ENCODE measurements around the gene RPE. TPM values are rescaled to one million over a fixed set of nuclear protein-coding genes. Genes with fewer than 3 reads are reported as not detected.

RPE gene
- total RNA-seq, 1 experiment from 2014 or later = 67.6 TPM

GRCh38 chr2:209969692-209970091, 32.7 kb upstream of the RPE start:
- intact Hi-C loops (cut with micrococcal nuclease) = loop anchor here (10.0 kb wide), 1 partner anchor 1575 kb away; no protein-coding TSS in a partner anchor
- ChIA-PET RAD21 (ENCODE audit: low non-redundant PET in 1 of 2, low total read pairs in 2 of 2, uncharacterized antibody in 2 of 2, unreplicated experiment in 2 of 2) (no interaction called here), CTCF (interaction anchor here (1.0 to 2.7 kb wide), 2 partner anchors 8 to 9 kb away, joined by 4 to 9 read pairs; no protein-coding TSS in a partner anchor), POLR2A (no interaction called here)
- Histone ChIP-seq H3K9ac (ENCODE audit: low read length) (no peak overlapping the region), H3K4me2 (ENCODE audit: low read length) (no peak overlapping the region), H3K9me2 (ENCODE audit: insufficient read depth) (no peaks in the 10 kb centered on the region), H2AFZ (ENCODE audit: low read depth, low read length, poor library complexity, severe bottlenecking) (no peak overlapping the region), H3K4me3 (replicated peaks in 1 of 2; ENCODE audit: low read depth in 1 of 2, low read length in 2 of 2) (no peak overlapping the region), H3K27me3 (ENCODE audit: insufficient read depth, low read length) (no peaks in the 10 kb centered on the region), H3K9me3 (ENCODE audit: control insufficient read depth in 1 of 2, insufficient read depth in 1 of 2, low read depth in 1 of 2, low read length in 2 of 2) (no peaks in the 10 kb centered on the region), H3K4me1 (ENCODE audit: control insufficient read depth in 1 of 2, insufficient read depth in 2 of 2, low read length in 2 of 2) (no peaks in the 10 kb centered on the region), H3K27ac (ENCODE audit: low read depth, low read length) (no peak overlapping the region), H4K20me1 (ENCODE audit: insufficient read depth) (no peaks in the 10 kb centered on the region), H3K36me3 (ENCODE audit: control insufficient read depth in 1 of 2, insufficient read depth in 2 of 2, low read length in 2 of 2) (no peaks in the 10 kb centered on the region), H3K79me2 (ENCODE audit: insufficient read depth, low read length) (no peaks in the 10 kb centered on the region)
- no peak for ATAC-seq
- no TSS peak for BruUV-seq (replicated peaks)
- TF ChIP-seq ATF3 (IDR thresholded peaks at IDR 0.05) (no peak), RAD21 (IDR thresholded peaks at IDR 0.05; ENCODE audit: low read depth) (no peak), ZFX (IDR thresholded peaks at IDR 0.05) (no peak), CTCF (IDR thresholded peaks at IDR 0.05 in 2 of 3, conservative IDR thresholded peaks at IDR 0.05 in 1 of 3; ENCODE audit: borderline replicate concordance in 1 of 3, insufficient read depth in 1 of 3, low read depth in 2 of 3, low read length in 2 of 3) (no peak), POLR2A (IDR thresholded peaks at IDR 0.05; ENCODE audit: borderline replicate concordance, extremely low read depth, insufficient read depth, insufficient read length) (no peak), JUND (IDR thresholded peaks at IDR 0.05) (no peak), SIN3A (IDR thresholded peaks at IDR 0.05; ENCODE audit: low read depth) (no peak), SRF (IDR thresholded peaks at IDR 0.05; ENCODE audit: low read depth) (no peak), CBX3 (IDR thresholded peaks at IDR 0.05; ENCODE audit: low read depth) (no peak), REST (IDR thresholded peaks at IDR 0.05; ENCODE audit: low read depth) (no peak), EZH2 (IDR thresholded peaks at IDR 0.05) (no peak), POLR2AphosphoS5 (IDR thresholded peaks at IDR 0.05; ENCODE audit: low read depth, low read length) (no peak), EGR1 (IDR thresholded peaks at IDR 0.05; ENCODE audit: low read depth) (no peak)
- DNase-seq (ENCODE audit: low read depth, low spot score) = no peak

Measured in HCT116 (cell line).